ENCODE results near the gene CAMSAP1.
A peak's percentile ranks its signal among the peaks of the same experiment; 100 is the strongest.
"Not testable (repeated sequence)": the region's sequence is repeated elsewhere in the genome, so short reads cannot be mapped to it uniquely, and the experiment has no call there.

Gene CAMSAP1

GRCh38 chr9:135919318-135919890 lies 12.1 kb upstream of the CAMSAP1 start:
- no peak for DNase-seq

GRCh38 chr9:135916227-135916626 lies 8.9 kb upstream of the CAMSAP1 start:
- DNase-seq, result not testable (repeated sequence)

- DNase-seq, result no peak
Measured at GRCh38 chr9:135914921-135915320, 7.6 kb upstream of the CAMSAP1 start.

GRCh38 chr9:135911233-135911632 lies 3.9 kb upstream of the CAMSAP1 start:
- not testable (repeated sequence) for DNase-seq

- no peak for DNase-seq
Measured at GRCh38 chr9:135910757-135911156, 3.4 kb upstream of the CAMSAP1 start.

GRCh38 chr9:135910216-135910615 lies 2.9 kb upstream of the CAMSAP1 start:
- DNase-seq, result no peak

- DNase-seq, result no peak
Measured at GRCh38 chr9:135909371-135909770, 2.0 kb upstream of the CAMSAP1 start.

- no peak for DNase-seq
Measured at GRCh38 chr9:135908754-135909204, 1.4 kb upstream of the CAMSAP1 start.

GRCh38 chr9:135908093-135908753 lies 877 bp upstream of the CAMSAP1 start:
- peak; percentile 39 for DNase-seq

- DNase-seq, result peak; percentile 36
Measured at GRCh38 chr9:135907006-135907430, 328 bp downstream of the CAMSAP1 start.

GRCh38 chr9:135906291-135907005 lies 898 bp downstream of the CAMSAP1 start:
- DNase-seq, result no peak

GRCh38 chr9:135905380-135906258 lies 1.7 kb downstream of the CAMSAP1 start:
- peak; percentile 88 for DNase-seq

GRCh38 chr9:135903786-135904520 lies 3.4 kb downstream of the CAMSAP1 start:
- no peak for DNase-seq

- DNase-seq, result no peak
Measured at GRCh38 chr9:135903358-135903656, 4.0 kb downstream of the CAMSAP1 start.

- DNase-seq, result no peak
Measured at GRCh38 chr9:135902655-135903357, 4.5 kb downstream of the CAMSAP1 start.

GRCh38 chr9:135901826-135902225 lies 5.5 kb downstream of the CAMSAP1 start:
- DNase-seq, result no peak

GRCh38 chr9:135901031-135901758 lies 6.2 kb downstream of the CAMSAP1 start:
- DNase-seq, result no peak

GRCh38 chr9:135898634-135899407 lies 8.5 kb downstream of the CAMSAP1 start:
- DNase-seq, result no peak

GRCh38 chr9:135896626-135897025 lies 10.7 kb downstream of the CAMSAP1 start:
- no peak for DNase-seq

- no peak for DNase-seq
Measured at GRCh38 chr9:135896205-135896604, 11.1 kb downstream of the CAMSAP1 start.
